ENCODE results near the gene MADCAM1. TPM values are rescaled to one million over a fixed set of nuclear protein-coding genes. Genes with fewer than 3 reads are reported as not detected.
A peak's percentile ranks its signal among the peaks of the same experiment; 100 is the strongest.
"Not testable (repeated sequence)": the region's sequence is repeated elsewhere in the genome, so short reads cannot be mapped to it uniquely, and the experiment has no call there.

MADCAM1 gene
- total RNA-seq, 1 donor from 2014 or later: 0.98 TPM

DNA sequence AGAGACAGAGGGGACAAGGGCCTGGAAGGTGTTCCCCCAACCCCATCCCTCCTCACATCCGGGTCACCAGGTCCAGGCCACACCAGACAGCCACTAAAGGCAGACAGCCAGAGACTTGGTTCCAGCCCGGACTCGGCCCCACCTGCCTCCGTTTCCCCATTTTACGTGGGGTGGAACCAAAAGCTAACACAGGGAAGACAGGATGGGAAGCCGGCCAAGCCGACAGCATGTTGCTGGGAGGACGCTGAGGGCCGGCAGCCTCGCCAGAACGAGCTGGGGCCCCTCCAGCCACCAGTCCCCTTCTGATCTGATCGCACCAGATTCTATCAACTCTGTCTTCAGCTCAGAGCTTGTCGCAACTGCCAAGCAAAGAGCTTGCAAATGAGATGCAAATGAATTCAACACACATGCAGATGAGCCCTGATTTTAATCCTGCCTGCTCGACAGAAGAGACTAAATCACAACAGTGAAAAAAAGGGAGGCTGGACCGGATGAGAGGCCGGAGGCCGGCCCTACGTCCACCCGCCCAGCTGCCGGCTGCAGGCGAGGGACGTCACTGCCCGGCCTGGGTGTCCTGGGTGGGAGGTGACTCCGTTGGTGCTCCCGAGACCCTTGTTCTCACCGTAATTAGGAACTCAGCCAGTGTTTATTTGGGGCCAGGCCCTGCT, 17.9 kb upstream of the MADCAM1 start:
- peaks cover 5% of the 10 kb centered on the region for H3K4me1 Mint-ChIP-seq
- no peak for DNase-seq (ENCODE audit: low spot score in 2 of 2, unreplicated experiment in 2 of 2)
- no peak overlapping the region for H3K4me3 Mint-ChIP-seq
- TF ChIP-seq, protein P1, sequence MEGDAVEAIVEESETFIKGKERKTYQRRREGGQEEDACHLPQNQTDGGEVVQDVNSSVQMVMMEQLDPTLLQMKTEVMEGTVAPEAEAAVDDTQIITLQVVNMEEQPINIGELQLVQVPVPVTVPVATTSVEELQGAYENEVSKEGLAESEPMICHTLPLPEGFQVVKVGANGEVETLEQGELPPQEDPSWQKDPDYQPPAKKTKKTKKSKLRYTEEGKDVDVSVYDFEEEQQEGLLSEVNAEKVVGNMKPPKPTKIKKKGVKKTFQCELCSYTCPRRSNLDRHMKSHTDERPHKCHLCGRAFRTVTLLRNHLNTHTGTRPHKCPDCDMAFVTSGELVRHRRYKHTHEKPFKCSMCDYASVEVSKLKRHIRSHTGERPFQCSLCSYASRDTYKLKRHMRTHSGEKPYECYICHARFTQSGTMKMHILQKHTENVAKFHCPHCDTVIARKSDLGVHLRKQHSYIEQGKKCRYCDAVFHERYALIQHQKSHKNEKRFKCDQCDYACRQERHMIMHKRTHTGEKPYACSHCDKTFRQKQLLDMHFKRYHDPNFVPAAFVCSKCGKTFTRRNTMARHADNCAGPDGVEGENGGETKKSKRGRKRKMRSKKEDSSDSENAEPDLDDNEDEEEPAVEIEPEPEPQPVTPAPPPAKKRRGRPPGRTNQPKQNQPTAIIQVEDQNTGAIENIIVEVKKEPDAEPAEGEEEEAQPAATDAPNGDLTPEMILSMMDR (IDR thresholded peaks at IDR 0.05; ENCODE audit: unreplicated experiment): no peak
- H3K36me3 Mint-ChIP-seq: no peaks in the 10 kb centered on the region
- no peak overlapping the region for H3K27ac Mint-ChIP-seq
- peaks cover 11% of the 10 kb centered on the region for H3K27me3 Mint-ChIP-seq (ENCODE audit: low read depth)
- H3K9me3 Mint-ChIP-seq: peaks cover 10% of the 10 kb centered on the region

DNA sequence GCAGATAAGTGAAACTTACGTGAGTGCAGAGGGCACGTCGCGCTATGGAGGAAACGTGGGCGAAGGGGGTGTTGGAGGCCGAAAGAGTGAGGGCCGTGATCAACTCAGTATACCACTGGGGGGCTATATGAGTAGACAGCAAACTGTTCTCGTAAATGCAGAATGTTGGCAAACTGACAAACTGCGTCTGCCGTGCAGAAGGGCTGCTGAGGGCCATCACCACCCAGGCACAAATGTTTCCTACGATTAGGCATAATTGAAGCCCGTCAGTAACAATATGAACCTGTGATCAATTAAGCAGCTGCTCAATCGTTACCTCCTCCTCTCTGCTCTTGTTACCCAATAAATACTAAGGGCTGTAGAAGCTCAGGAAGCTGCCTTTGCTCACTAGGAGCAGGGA, 17.3 kb upstream of the MADCAM1 start:
- H3K4me1 Mint-ChIP-seq: peaks cover 5% of the 10 kb centered on the region
- H3K27me3 Mint-ChIP-seq (ENCODE audit: low read depth): peaks cover 14% of the 10 kb centered on the region
- H3K36me3 Mint-ChIP-seq: no peaks in the 10 kb centered on the region
- H3K27ac Mint-ChIP-seq: no peak overlapping the region
- peaks cover 10% of the 10 kb centered on the region for H3K9me3 Mint-ChIP-seq
- H3K4me3 Mint-ChIP-seq: no peak overlapping the region
- TF ChIP-seq, protein P1 (IDR thresholded peaks at IDR 0.05; ENCODE audit: unreplicated experiment): no peak
- no peak for DNase-seq (ENCODE audit: low spot score in 2 of 2, unreplicated experiment in 2 of 2)

DNA sequence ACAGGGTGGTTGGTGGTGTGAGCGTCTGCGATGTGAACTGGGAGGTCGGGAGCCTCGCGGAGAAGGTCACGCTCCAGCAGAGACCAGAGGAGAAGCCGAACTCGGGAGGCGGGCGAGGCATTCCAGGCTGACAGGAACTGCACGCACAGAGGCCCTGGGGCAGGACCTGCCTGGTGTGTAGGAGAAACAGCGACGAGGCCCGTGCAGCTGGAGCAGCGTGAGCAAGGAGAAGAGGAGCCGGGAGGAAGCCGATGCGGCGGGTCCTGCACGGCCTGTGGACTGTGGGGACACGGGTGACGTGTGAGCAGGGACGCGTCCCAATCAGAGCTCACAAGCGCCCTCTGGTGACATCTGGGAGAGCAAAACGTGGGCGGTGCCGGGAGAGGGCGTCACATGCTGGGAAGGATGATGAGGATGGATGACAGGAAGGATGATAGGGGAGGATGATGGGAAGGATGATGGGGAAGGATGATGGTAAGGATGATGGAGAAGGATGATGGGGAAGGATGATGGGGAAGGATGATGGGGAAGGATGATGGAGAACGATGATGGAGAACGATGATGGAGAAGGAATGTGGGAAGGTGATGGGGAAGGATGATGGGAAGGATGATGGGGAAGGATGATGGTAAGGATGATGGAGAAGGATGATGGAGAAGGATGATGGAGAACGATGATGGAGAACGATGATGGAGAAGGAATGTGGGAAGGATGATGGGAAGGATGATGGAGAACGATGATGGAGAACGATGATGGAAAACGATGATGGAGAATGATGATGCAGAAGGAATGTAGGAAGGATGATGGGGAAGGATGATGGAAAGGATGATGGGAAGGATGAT, 16.1 kb upstream of the MADCAM1 start:
- Mint-ChIP-seq H3K4me1 (peaks cover 5% of the 10 kb centered on the region), H3K9me3 (peaks cover 10% of the 10 kb centered on the region), H3K27ac (peak overlapping the region; percentile 4), H3K27me3 (ENCODE audit: low read depth) (peaks cover 24% of the 10 kb centered on the region), H3K4me3 (peak overlapping the region; percentile 45), H3K36me3 (no peaks in the 10 kb centered on the region)
- DNase-seq (ENCODE audit: low spot score in 2 of 2, unreplicated experiment in 2 of 2): peak in 1 of 2 experiments; percentile 68
- TF ChIP-seq, protein P1 (IDR thresholded peaks at IDR 0.05; ENCODE audit: unreplicated experiment): no peak

DNA sequence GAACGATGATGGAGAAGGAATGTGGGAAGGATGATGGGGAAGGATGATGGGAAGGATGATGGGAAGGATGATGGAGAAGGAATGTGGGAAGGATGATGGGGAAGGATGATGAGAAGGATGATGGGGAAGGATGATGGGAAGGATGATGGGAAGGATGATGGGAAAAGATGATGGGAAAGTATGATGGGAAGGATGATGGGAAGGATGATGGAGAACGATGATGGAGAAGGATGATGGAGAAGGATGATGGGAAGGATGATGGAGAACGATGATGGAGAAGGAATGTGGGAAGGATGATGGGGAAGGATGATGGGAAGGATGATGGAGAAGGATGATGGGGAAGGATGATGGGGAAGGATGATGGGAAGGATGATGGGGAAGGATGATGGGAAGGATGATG, 15.2 kb upstream of the MADCAM1 start:
- not testable (repeated sequence) for H3K27ac Mint-ChIP-seq

DNA sequence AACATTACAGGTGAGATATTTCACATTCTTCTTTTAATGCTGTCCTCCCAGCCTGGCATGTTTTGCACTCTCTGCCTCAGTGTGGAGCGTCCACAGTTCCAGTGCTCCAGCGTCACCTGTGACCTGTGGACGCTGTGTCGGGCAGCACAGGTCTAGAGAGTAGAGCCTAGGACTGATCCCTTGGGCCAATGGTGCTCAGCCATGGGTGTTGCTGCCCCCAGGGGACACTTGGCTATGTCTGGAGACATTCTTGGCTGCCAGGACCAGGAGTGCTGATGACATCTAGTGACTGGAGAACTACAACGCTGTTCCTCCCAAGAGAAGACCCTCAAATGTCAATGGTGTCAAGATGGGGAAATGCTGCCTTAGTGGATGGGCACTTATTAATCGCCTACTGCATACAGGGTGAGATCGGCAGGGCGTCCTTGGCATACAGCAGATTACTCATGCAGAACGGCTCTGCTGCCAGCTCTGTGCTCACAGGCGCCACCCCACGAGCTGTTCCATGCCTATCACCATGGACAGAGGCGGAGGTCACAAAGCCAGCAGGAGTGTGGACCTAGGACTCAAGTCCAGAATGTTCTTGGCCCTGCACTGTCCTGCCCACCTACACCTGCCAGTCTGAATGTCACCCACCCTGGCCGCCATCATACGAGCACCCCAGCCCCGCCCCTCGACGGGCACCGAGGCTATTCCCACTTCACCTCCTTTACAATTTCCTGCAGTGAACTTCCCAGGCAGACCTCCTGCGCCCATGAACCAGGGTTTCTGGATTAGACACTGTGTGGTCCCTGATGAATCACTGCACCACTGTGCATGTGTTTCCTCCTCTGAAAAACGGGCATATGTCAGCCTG, 13.9 kb upstream of the MADCAM1 start:
- Mint-ChIP-seq H3K27ac (no peak overlapping the region), H3K4me1 (peaks cover 9% of the 10 kb centered on the region), H3K9me3 (peaks cover 10% of the 10 kb centered on the region), H3K36me3 (no peaks in the 10 kb centered on the region), H3K4me3 (no peak overlapping the region), H3K27me3 (ENCODE audit: low read depth) (peaks cover 41% of the 10 kb centered on the region)
- TF ChIP-seq, protein P1 (IDR thresholded peaks at IDR 0.05; ENCODE audit: unreplicated experiment): no peak
- DNase-seq (ENCODE audit: low spot score in 2 of 2, unreplicated experiment in 2 of 2): no peak

More for the DNA sequence above, 15.2 kb upstream of the MADCAM1 start:
- peaks cover 10% of the 10 kb centered on the region for H3K9me3 Mint-ChIP-seq
- H3K4me3 Mint-ChIP-seq; DNase-seq (ENCODE audit: low spot score in 2 of 2, unreplicated experiment in 2 of 2); H3K4me1 Mint-ChIP-seq; H3K36me3 Mint-ChIP-seq: not testable (repeated sequence)
- H3K27me3 Mint-ChIP-seq (ENCODE audit: low read depth): peaks cover 33% of the 10 kb centered on the region
